HEK293 (cell line): ENCODE results near the gene LDLRAD4.

Experiments
- CTCF ChIP-seq: fragments of 450-650 bp; formaldehyde crosslinking; IDR thresholded peaks from 2 replicates; pipeline ENCODE4 v1.5.1; 2016; ENCODE audit warnings: missing biosample characterization, missing genetic modification characterization
- FEZF1 ChIP-seq: fragments of 450-650 bp; formaldehyde crosslinking; IDR thresholded peaks from 2 replicates; pipeline ENCODE4 v1.5.1; 2016; ENCODE audit warnings: missing biosample characterization, missing genetic modification characterization
- GFI1B ChIP-seq: fragments of 450-650 bp; formaldehyde crosslinking; IDR thresholded peaks from 2 replicates; pipeline ENCODE4 v1.5.1; 2016; ENCODE audit warnings: missing biosample characterization, missing genetic modification characterization
- REST ChIP-seq: fragments of 450-650 bp; formaldehyde crosslinking; IDR thresholded peaks from 2 replicates; pipeline ENCODE4 v1.5.1; 2016; ENCODE audit warnings: missing biosample characterization, missing genetic modification characterization
- YY1 ChIP-seq: fragments of 450-650 bp; formaldehyde crosslinking; IDR thresholded peaks from 2 replicates; pipeline ENCODE4 v1.5.1; 2018; ENCODE audit warnings: missing biosample characterization, missing genetic modification characterization
- ZBTB17 ChIP-seq: fragments of 450-650 bp; formaldehyde crosslinking; IDR thresholded peaks from 2 replicates; pipeline ENCODE4 v1.5.1; 2016; ENCODE audit warnings: missing biosample characterization, missing genetic modification characterization
- ZBTB8A ChIP-seq: fragments of 450-650 bp; formaldehyde crosslinking; IDR thresholded peaks from 2 replicates; pipeline ENCODE4 v1.5.1; 2016; ENCODE audit warnings: missing biosample characterization, missing genetic modification characterization
- ZNF24 ChIP-seq: fragments of 450-650 bp; formaldehyde crosslinking; IDR thresholded peaks from 2 replicates; pipeline ENCODE4 v1.5.1; 2016; ENCODE audit warnings: missing biosample characterization, missing genetic modification characterization
- ZNF311 ChIP-seq: fragments of 450-650 bp; formaldehyde crosslinking; IDR thresholded peaks from 2 replicates; pipeline ENCODE4 v1.5.1; 2017; ENCODE audit warnings: missing biosample characterization, missing genetic modification characterization, borderline replicate concordance
- ZNF416 ChIP-seq: fragments of 450-650 bp; formaldehyde crosslinking; IDR thresholded peaks from 2 replicates; pipeline ENCODE4 v1.5.1; 2016; ENCODE audit warnings: missing biosample characterization, missing genetic modification characterization
- ZNF449 ChIP-seq: fragments of 450-650 bp; formaldehyde crosslinking; IDR thresholded peaks from 2 replicates; pipeline ENCODE4 v1.5.1; 2017; ENCODE audit warnings: missing biosample characterization, mild to moderate bottlenecking, missing genetic modification characterization, moderate library complexity
- ZNF560 ChIP-seq: fragments of 450-650 bp; formaldehyde crosslinking; IDR thresholded peaks from 2 replicates; pipeline ENCODE4 v1.5.1; 2017; ENCODE audit warnings: missing biosample characterization, missing genetic modification characterization, borderline replicate concordance
- ZSCAN18 ChIP-seq: fragments of 450-650 bp; formaldehyde crosslinking; IDR thresholded peaks from 2 replicates; pipeline ENCODE4 v1.5.1; 2016; ENCODE audit warnings: missing biosample characterization, missing genetic modification characterization

- TF ChIP-seq ZBTB8A (no peak), ZBTB17 (tag by site-specific recombination) (no peak), CTCF (tag by site-specific recombination) (no peak), REST (tag by site-specific recombination) (no peak), ZNF449 (tag by site-specific recombination) (no peak), ZNF560 (tag by site-specific recombination) (no peak), FEZF1 (tag by site-specific recombination) (no peak), YY1 (tag by site-specific recombination) (no peak), ZSCAN18 (tag by site-specific recombination) (no peak), ZNF24 (tag by site-specific recombination) (no peak), ZNF416 (tag by site-specific recombination) (no peak), GFI1B (tag by site-specific recombination) (no peak), ZNF311 (tag by site-specific recombination) (no peak)
Observed at GRCh38 chr18:13610555-13611141, 392.1 kb downstream of the LDLRAD4 start.
